GM12878 (cell line): ENCODE data around the gene STPG3.

Source experiments
- CTCF ChIP-seq, 3 experiments: IDR thresholded peaks in 2 of 3; conservative IDR thresholded peaks in 1 of 3; 2 replicates each; pipeline ENCODE4 v1.5.1; 2011; ENCODE audit warnings: low read depth in 3 of 3, low read length in 3 of 3, mild to moderate bottlenecking in 3 of 3, control low read depth in 2 of 3, moderate library complexity in 2 of 3, inconsistent platforms in 1 of 3, mixed read lengths in 1 of 3; ENCODE audit not compliant: control insufficient read depth in 2 of 3, insufficient read depth in 1 of 3; ENCODE audit errors: extremely low read depth in 1 of 3
- HDAC6 ChIP-seq: fragments of 200-600 bp; sonication (generic); IDR thresholded peaks from one replicate; pipeline ENCODE4 v1.8.0; 2017; ENCODE audit warnings: antibody characterized with exemption; ENCODE audit not compliant: unreplicated experiment
- JUNB ChIP-seq: IDR thresholded peaks from 2 replicates; pipeline ENCODE4 v1.6.1; 2016; ENCODE audit warnings: antibody characterized with exemption, mild to moderate bottlenecking
- POLR2A ChIP-seq: IDR thresholded peaks from 2 replicates; pipeline ENCODE4 v1.6.1; 2011; ENCODE audit warnings: low read depth, mild to moderate bottlenecking, low read length
- SMAD1 ChIP-seq: fragments of 450-650 bp; IDR thresholded peaks from 2 replicates; pipeline ENCODE4 v1.6.1; 2018; ENCODE audit warnings: mild to moderate bottlenecking, low read depth; ENCODE audit not compliant: partially characterized antibody
- USF2 ChIP-seq: IDR thresholded peaks from 2 replicates; pipeline ENCODE4 v1.6.1; 2011; ENCODE audit warnings: low read depth, low read length, improper control_type of control experiment, borderline replicate concordance

GRCh38 chr9:137242269-137243203, 8.6 kb upstream of the STPG3 start:
- TF ChIP-seq POLR2A, result no peak
- no peak for TF ChIP-seq JUNB
- no peak for TF ChIP-seq SMAD1
- TF ChIP-seq USF2, result no peak
- TF ChIP-seq CTCF (IDR thresholded peaks at IDR 0.05 in 2 of 3, conservative IDR thresholded peaks at IDR 0.05 in 1 of 3; ENCODE audit: control insufficient read depth in 2 of 3, extremely low read depth in 1 of 3, insufficient read depth in 1 of 3, low read depth in 3 of 3, low read length in 3 of 3), result no peak
- no peak for TF ChIP-seq HDAC6
